Thoracic aorta (tissue), 2 donors: ENCODE data around the gene SOX8. TPM values are rescaled to one million over a fixed set of nuclear protein-coding genes. Genes with fewer than 3 reads are reported as not detected.

Experiments used
- ATAC-seq: fragments of 150-250 bp; one replicate; pipeline ENCODE4 v1.8.0; 2017; ENCODE audit warnings: low read depth; ENCODE audit not compliant: insufficient number of reproducible peaks, low FRiP score
- DNase-seq: peaks from one replicate; pipeline ENCODE4 v3.0.0-alpha.2; 2020; ENCODE audit warnings: low spot score
- H3K27ac ChIP-seq, 2 donors: fragments of 200-600 bp; sonication (generic); 1 replicate in 1 of 2; 2 replicates in 1 of 2; pipeline ENCODE4 v1.5.1; 2016; ENCODE audit warnings: mild to moderate bottlenecking in 2 of 2, moderate library complexity in 2 of 2
- H3K27me3 ChIP-seq: fragments of 200-600 bp; sonication (generic); replicated peaks from 2 replicates; pipeline ENCODE4 v1.6.0; 2016; ENCODE audit warnings: mild to moderate bottlenecking; ENCODE audit not compliant: insufficient read depth
- H3K36me3 ChIP-seq: fragments of 200-600 bp; sonication (generic); one replicate; pipeline ENCODE4 v1.5.1; 2016
- H3K4me1 ChIP-seq, 2 donors: fragments of 200-600 bp; sonication (generic); 1 replicate in 1 of 2; 2 replicates in 1 of 2; pipeline versions ENCODE4 v1.5.1 to v1.6.0; 2016; ENCODE audit warnings: low read depth in 2 of 2, mild to moderate bottlenecking in 1 of 2; ENCODE audit not compliant: control insufficient read depth in 1 of 2
- H3K4me3 ChIP-seq: fragments of 200-600 bp; sonication (generic); 2 replicates; pipeline ENCODE4 v1.5.1; 2016; ENCODE audit warnings: mild to moderate bottlenecking
- H3K9me3 ChIP-seq: fragments of 200-600 bp; sonication (generic); 2 replicates; pipeline ENCODE4 v1.5.1; 2016
- CTCF ChIP-seq: fragments of 200-600 bp; sonication (generic); IDR thresholded peaks from one replicate; pipeline ENCODE4 v1.5.1; 2019; ENCODE audit warnings: antibody characterized with exemption
- total RNA-seq, 2 donors: library from RNA; depleted of rRNA; stranded (reverse); fragments of >200 nt; gene quantifications; one replicate each; pipeline versions ENCODE4 v1.1.0 to v1.2.3, GENCODE V29; 2016

Gene SOX8
- total RNA-seq, 2 donors from 2014 or later: 5.7 to 10.1 TPM

DNA sequence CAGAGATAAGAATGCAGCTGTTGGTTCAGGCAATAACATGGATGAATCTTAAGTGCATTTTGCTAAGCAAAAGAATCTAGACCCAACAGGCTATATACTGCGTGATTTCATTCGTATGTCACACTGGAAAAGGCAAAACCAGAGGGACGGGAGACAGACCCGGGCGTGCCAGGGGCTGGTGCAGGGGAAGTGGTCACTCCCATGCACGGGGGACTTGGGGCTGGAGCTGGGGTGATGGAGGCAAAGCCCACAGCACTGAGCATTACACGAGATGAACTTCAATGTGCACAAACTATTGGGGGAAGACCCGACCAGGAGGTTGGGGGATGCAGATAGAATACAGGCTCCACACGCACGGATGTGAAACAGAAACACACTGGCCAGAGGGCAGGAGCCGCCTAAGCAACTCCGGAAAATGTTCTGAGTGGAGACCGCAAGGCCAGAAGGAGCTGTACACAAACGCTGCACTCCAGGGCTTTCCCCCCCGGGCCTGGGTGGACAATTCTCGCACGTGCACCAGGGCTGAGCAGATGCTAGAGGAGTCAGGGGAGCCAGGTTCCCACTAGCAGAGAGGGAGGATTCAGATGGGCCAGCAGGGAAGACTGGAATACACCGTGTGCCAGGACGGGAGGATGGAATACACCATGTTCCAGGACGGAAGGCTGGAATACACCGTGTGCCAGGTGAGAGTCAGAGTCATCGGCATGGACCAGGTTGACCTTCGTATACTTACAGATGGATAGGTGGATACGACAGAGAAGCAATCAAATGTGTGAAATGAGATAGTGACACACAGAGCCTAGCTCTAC lies 22.1 kb upstream of the SOX8 start:
- no peak overlapping the region for H3K4me3 ChIP-seq
- peaks cover 0 to 7% of the 10 kb centered on the region in 2 donors for H3K4me1 ChIP-seq
- no peaks in the 10 kb centered on the region for H3K27me3 ChIP-seq
- no peak for TF ChIP-seq CTCF
- H3K9me3 ChIP-seq: no peaks in the 10 kb centered on the region
- H3K36me3 ChIP-seq: no peaks in the 10 kb centered on the region
- ATAC-seq: no peak
- no peak for DNase-seq
- H3K27ac ChIP-seq: no peak overlapping the region

DNA sequence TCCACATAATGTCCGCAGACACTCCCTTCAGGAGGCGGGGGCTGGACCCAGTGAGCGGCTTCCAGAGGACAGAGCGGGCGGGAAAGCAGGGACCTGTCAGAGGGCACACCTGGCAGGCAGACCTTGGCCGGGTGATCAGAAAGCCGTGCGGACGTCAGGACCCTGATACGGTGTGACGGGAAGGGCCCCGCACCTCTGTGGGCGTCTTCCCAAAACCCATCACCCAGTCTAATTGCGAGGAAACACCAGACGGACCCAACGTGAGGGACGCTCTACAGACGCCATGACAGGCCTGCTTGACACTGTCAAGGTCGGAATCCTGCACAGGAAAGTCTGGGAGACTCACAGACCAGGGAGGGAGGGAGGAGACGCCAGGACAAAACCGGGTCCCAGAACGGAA lies 19.2 kb upstream of the SOX8 start:
- Histone ChIP-seq H3K27me3 (no peaks in the 10 kb centered on the region), H3K27ac (no peak overlapping the region), H3K9me3 (no peaks in the 10 kb centered on the region), H3K36me3 (peaks cover 3% of the 10 kb centered on the region), H3K4me3 (no peak overlapping the region), H3K4me1 (peaks cover 0 to 8% of the 10 kb centered on the region in 2 donors)
- no peak for DNase-seq
- no peak for TF ChIP-seq CTCF
- ATAC-seq: no peak

DNA sequence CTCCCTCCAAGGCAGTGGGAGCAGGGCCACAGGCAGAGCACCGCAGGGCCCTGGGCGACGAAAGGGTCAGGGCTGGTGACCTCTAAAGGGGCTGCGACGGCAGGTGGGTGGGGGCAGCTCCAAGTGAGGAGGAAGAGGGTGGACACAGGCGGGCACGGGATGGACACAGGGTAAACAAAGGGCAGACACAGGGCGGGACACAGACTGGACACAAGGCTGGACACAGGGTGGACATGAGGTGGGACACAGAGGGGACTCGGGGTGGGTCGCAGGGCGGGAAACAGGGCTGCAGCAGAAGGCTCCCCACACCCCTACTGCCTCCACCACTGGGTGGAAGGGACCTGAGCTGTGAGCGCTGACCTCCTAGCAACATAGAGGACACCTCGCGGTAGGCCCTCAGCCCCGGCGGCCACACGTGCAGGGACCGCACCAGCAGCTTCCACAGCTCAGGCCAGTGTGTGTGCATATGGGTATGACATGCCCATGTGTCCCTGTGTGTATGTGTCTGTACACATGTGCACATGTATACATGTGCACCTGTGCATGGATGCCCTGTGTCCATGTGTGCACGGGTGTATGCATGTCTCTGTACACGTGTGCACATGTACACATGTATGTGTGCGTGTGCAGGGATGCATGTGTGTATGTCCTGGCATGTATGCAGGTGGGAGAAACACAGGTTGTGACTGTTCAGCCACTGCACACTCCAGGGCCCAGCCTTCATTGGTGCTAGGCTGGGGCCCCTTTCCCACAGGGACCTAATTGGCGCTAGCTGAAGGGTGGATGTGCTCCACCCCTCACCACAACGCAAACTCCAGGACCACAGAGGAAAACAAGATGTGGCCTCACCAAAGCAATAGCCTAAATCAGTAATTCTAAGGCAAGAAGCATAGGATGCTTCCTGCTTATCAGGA lies 18.4 kb upstream of the SOX8 start:
- DNase-seq: no peak
- Histone ChIP-seq H3K4me1 (peaks cover 0 to 8% of the 10 kb centered on the region in 2 donors), H3K9me3 (no peaks in the 10 kb centered on the region), H3K27me3 (no peaks in the 10 kb centered on the region), H3K27ac (no peak overlapping the region), H3K36me3 (peaks cover 3% of the 10 kb centered on the region), H3K4me3 (no peak overlapping the region)
- no peak for TF ChIP-seq CTCF
- ATAC-seq: no peak

GRCh38 chr16:963913-964312 lies 17.7 kb upstream of the SOX8 start:
- Histone ChIP-seq H3K4me3 (no peak overlapping the region), H3K4me1 (peaks cover under 1 to 8% of the 10 kb centered on the region in 2 donors), H3K27ac (no peak overlapping the region), H3K9me3 (no peaks in the 10 kb centered on the region), H3K27me3 (no peaks in the 10 kb centered on the region), H3K36me3 (peaks cover 3% of the 10 kb centered on the region)
- ATAC-seq (no peak), DNase-seq (no peak)
- TF ChIP-seq CTCF: no peak

GRCh38 chr16:964356-965035 lies 17.1 kb upstream of the SOX8 start:
- Histone ChIP-seq H3K4me3 (no peak overlapping the region), H3K9me3 (no peaks in the 10 kb centered on the region), H3K36me3 (peaks cover 3% of the 10 kb centered on the region), H3K27ac (no peak overlapping the region), H3K4me1 (peaks cover 6 to 11% of the 10 kb centered on the region in 2 donors), H3K27me3 (no peaks in the 10 kb centered on the region)
- no peak for TF ChIP-seq CTCF
- ATAC-seq (no peak), DNase-seq (no peak)
